ENCODE measurements around the gene HS6ST3. TPM values are rescaled to one million over a fixed set of nuclear protein-coding genes. Genes with fewer than 3 reads are reported as not detected.

HS6ST3 gene
- total and polyA plus RNA-seq, 2 donors (not counting 3 experiments of a cell fraction or from before 2014, with no cell fraction given) = 0.03 to 0.15 TPM

- no peaks in the 10 kb centered on the region for H3K79me2 ChIP-seq (ENCODE audit: control insufficient read depth, insufficient read depth, low read length)
- no peak for FAIRE-seq
- POLR2A ChIA-PET = no interaction called here
- no peaks in the 10 kb centered on the region for H3K4me1 ChIP-seq (ENCODE audit: control insufficient read depth, extremely low read depth, insufficient read depth, low read length)
- no peaks in the 10 kb centered on the region for H3K36me3 ChIP-seq (ENCODE audit: control insufficient read depth in 2 of 2, extremely low read depth in 1 of 2, insufficient read depth in 2 of 2, low read length in 2 of 2)
- dilution Hi-C loops (cut with MboI; ENCODE audit: extremely low pct_ligation_motif_present, low sequenced_read_pairs) (no loop called here), intact Hi-C loops (cut with micrococcal nuclease) (no loop called here)
- H3K4me3 ChIP-seq (replicated peaks in 1 of 3; ENCODE audit: insufficient read depth in 1 of 3, low read depth in 1 of 3, low read length in 3 of 3) = no peak overlapping the region
- no peaks in the 10 kb centered on the region for H3K9me1 ChIP-seq (replicated peaks; ENCODE audit: control insufficient read depth, extremely low read depth, insufficient read depth, low read length)
- no peak overlapping the region for H3K27ac ChIP-seq (ENCODE audit: insufficient read depth, low read depth, low read length)
- CTCF ChIA-PET = no interaction called here
- TF ChIP-seq MYC (IDR thresholded peaks at IDR 0.05; ENCODE audit: low read depth, low read length) (no peak), EZH2 (IDR thresholded peaks at IDR 0.05; ENCODE audit: borderline replicate concordance, low read depth, low read length, severe bottlenecking) (no peak), POLR2AphosphoS5 (IDR thresholded peaks at IDR 0.05; ENCODE audit: insufficient read depth, low read depth, low read length) (no peak), MAX (IDR thresholded peaks at IDR 0.05; ENCODE audit: insufficient read depth, insufficient read length) (no peak), GATA2 (IDR thresholded peaks at IDR 0.05; ENCODE audit: insufficient read depth, insufficient read length, low read depth, low read length) (no peak), CTCF (IDR thresholded peaks at IDR 0.05; ENCODE audit: extremely low read depth in 1 of 2, insufficient read depth in 1 of 2, low read depth in 1 of 2, low read length in 2 of 2) (no peak), FOS (IDR thresholded peaks at IDR 0.05; ENCODE audit: borderline replicate concordance, insufficient read depth, low read length) (no peak), POLR2A (IDR thresholded peaks at IDR 0.05; ENCODE audit: low read depth, low read length) (no peak)
- no peaks in the 10 kb centered on the region for H3K9me3 ChIP-seq (replicated peaks; ENCODE audit: control insufficient read depth, insufficient read depth, low read length)
- H3K4me2 ChIP-seq (ENCODE audit: insufficient read depth, low read length) = no peak overlapping the region
- BruUV-seq (replicated peaks) = no TSS peak
- H2AFZ ChIP-seq (ENCODE audit: low read depth, low read length) = no peak overlapping the region
- no peaks in the 10 kb centered on the region for H4K20me1 ChIP-seq (replicated peaks; ENCODE audit: control insufficient read depth, extremely low read depth, insufficient read depth, low read length)
- no peaks in the 10 kb centered on the region for H3K27me3 ChIP-seq (ENCODE audit: control insufficient read depth in 2 of 2, insufficient read depth in 2 of 2, low read length in 2 of 2)
- H3K9ac ChIP-seq (replicated peaks; ENCODE audit: extremely low read depth, insufficient read depth, low read length) = no peak overlapping the region
- DNase-seq (ENCODE audit: low read depth, low spot score) = no peak
Measured at GRCh38 chr13:96825653-96826052, 735.7 kb downstream of the HS6ST3 start.

Data from endothelial cell of umbilical vein (primary cell).